ENCODE results near the gene EME1.
"Not testable (repeated sequence)": the region's sequence is repeated elsewhere in the genome, so short reads cannot be mapped to it uniquely, and the experiment has no call there.

Gene EME1

DNA sequence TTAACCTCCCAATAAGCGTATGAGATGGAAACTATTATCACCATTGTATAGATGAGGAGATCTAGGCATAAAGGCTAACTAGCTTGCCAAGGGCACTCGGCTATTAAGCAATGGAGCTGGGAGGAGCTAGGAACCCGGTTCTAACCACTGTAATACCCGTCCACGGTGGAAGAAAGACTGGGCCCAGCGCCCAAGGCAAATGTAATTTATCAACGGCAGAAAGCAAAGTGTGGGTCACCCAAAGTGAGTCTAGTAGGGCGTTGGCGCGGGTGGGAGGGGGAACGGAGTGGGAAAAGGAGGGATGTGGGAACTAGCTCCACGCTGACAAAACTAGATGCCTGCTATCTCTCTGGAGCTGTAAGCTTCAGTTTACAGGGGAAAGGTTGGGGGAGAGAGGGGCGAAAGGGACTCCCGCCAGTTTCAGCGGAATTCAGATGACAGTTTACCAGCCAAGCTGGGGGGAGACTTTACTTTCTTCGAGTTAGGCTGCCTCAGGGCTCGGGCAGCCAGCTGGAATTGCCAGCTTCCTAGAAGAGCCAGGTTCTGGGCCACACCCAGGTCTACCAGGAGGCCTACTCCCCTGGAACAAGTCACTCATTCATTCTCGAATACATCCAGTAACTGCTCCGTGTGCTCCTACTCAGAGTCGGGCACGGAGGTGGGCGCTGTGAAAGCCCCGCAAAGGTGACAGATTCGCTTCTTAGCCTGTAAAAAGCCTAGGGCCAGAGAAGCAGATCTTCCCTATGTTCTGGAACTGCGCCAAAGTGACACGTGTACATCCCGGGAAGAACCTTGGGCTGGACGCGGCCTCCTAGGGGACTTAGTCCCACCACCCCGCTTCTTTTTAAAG lies 23.5 kb downstream of the EME1 start:
- DNase-seq: peak; percentile 67 to 74

DNA sequence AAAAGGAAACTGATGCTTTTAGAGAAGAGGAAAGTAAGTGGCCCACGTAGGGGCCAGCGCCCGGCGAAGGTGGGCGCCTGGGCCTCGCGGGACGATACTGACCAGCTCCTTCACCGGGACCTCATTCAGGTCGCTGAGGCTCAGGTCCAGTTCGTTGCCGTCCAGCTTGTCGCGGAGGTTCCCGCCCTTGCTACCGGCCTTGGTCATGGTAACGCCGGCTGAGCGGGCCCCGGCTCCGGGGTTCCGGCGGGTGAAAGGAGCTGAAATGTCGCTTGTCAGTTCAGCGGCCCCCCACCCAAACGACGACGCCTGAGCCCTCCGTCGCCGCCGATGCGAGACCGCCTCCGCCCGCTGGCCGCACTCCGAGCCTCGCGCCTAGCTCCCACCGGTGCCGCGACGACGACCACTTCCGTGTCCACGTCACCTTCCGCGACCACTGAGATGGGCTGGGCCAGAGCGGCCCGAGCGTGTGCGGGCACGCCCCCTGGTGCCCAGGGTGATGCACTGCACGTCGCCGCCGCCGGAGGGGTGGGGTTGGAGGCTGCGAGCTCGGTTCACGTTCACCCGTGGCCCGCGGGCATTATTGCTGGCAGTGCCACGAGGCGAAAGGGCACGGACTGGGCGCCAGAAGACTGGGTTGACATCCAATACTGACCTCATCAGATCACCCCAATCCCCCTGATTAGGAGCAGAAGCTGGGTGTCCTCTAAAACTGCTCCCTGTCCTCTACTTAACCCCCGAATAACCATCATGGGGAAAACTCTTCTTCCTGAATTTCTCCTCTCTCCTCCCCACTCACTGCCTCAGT lies 24.3 kb downstream of the EME1 start, which contains the start of gene LRRC59:
TSS of gene LRRC59 (minus strand) at position 413 of the 808 bp plus-strand sequence. CDS start at position 207, 206 bp downstream.
- DNase-seq: peak; percentile 84

DNA sequence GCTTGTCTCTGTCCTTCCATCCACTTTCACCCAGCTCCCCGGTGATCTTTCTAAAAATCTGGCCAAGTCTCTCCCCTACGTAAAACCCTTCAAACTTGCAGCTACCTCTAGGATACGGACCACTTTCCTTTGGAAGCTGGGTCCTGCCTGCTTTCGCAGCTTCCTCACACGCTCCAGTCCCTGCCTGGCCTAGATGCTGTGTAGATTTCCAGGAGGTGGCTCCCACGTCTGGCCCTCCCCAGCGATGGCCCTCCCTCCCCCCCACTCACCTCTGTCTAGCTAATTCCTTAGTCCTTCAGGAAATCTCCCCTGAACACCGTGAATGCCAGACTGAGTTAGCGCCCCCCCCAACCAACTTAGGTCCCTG lies 24.9 kb downstream of the EME1 start:
- DNase-seq: no peak

DNA sequence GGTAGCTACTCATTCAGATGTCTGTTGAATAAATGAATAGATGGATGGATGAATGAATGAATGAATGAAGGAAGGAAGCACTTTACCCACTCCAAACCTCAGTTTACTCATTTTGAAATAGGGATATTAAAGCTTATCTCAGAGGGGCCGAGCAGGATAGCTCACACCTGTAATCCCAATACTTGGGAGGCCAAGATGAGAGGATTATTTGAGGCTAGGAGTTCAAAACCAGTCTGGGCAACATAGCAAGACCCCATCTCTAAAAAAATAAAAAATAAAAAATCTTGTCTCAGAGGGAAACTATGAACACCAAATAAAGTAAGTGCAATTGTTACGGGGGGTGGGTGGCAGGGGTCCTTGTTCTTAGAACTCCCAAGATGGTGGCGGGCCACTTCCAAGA lies 25.6 kb downstream of the EME1 start:
- DNase-seq: not testable (repeated sequence)

DNA sequence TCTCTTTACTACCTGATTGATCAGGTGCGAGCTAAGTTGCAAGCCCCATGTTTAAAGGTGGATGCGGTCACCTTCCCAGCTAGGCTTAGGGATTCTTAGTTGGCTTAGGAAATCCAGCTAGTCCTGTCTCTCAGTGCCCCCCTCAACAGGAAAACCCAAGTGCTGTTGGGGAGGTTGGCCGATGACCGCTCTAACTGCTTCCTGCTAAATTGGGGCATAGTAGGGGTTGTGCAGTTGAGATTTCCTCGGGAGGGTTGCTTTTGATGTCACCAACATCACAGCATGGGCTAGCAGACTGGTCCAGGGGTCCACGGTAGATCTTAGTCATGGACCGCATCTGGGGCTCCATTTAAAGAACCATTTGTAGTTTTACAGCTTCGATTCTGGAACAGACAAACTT lies 26.6 kb downstream of the EME1 start:
- not testable (repeated sequence) for DNase-seq

DNA sequence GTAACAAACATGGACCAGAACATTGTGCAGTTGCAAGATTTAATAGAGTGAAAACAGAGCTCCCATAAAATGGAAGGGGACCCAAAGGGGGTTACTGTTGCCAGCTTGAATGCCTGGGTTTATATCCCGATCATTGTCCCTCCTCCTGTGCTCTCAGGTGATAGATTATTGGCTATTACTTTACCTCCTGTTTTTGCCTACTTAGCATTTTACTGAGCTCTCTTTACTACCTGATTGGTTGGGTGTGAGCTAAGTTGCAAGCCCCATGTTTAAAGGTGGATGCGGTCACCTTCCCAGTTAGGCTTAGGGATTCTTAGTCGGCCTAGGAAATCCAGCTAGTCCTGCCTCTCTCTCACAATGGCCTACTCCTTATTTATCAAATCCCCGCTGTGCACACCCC lies 32.3 kb downstream of the EME1 start:
- DNase-seq: not testable (repeated sequence)

DNA sequence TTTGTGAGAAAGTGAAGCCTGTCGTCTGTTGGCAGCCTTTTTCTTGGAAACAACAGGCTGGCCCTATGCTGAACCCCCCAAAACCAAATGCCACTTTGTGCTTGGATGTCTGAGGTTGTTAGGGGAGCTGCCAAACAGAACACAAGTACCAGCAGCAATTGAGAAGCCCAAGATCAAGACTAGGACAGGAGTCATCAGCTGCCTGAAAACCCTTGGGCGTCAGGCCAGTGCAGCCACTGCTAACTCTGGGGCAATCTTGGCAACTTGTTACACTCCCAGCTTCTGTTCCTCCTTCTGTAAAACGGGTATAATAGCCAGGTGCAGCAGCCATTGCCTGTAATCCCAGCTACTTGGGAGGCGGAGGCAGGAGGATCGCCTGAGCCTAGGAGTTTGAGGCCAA lies 33.5 kb downstream of the EME1 start:
- no peak for DNase-seq

DNA sequence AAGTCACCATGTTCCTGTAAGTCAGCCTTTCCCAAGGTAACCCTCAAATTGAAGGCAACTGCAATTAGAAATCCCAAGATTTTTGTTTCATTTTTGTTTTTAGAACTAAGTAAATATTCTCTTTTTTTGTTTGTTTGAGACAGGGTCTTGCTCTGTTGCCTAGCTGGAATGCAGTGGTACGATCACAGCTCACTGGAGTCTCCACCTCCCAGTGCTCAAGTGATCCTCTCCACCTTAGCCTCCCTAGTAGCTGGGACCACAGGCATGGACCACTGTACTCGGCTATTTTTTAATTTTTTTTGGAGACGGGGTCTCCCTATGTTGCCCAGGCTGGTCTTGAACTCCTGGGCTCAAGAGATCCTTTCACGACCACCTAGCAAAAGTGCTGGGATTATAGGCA lies 34.9 kb downstream of the EME1 start:
- DNase-seq: no peak

DNA sequence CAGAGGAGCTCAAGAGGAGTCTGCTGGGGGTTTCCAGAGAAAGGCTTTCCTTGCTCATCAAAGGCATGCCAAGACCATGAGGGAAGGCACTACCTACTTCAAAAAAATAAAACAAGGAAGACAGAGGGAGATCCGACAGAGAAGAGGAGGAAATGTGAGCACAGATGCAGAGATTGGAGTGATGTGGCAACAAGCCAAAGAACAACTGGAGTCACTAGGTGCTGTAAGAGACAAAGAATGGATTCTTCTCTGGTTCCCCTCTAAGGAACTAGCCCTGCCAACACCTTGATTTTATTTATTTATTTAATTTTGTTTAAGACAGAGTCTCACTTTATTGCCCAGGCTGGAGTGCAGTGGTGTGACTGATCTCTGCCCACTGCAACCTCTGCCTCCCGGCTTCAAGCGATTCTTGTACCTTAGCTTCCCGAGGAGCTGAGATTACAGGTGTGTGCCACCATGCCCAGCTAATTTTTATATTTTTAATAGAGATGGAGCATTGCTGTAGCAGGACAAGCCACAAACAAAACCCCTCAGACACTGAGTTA lies 39.2 kb downstream of the EME1 start:
- no peak for DNase-seq

DNA sequence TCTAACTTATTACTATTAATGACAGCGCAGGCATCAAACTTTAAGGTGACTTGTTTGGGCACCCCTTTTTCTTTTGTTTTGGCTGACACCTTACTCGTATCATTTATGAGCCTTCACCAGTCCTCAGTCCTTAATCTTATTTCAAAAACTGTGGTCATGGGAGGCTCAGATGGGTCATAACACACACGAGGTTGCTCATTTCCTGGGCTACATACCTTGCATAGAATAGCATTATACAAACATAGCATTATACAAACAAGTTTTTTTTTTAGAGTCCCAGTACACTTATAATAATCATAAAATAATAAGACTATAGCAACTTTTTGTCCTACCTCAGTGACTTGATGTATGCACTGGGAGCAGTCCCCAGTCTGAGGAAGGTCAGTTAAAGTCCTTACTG lies 41.8 kb downstream of the EME1 start:
- DNase-seq: no peak

DNA sequence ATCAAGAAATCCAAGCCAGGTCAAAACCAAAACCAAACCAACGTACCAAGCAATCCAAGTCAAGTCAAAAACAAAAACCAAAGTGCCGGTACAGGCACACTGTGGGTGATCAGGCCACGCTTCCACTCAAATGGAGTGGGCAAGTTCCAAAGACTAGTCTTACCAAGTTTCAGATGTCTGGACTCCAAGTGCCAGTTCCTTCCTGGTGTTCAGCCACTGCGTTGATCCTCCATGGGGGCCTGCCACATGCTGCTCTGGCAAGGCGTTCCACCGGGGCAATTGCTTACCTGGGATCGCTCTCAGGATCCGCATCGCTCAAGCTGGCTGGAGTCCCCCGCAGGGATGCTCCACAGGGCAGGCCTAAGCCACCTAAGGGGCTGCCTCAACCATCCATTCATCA lies 46.5 kb downstream of the EME1 start:
- not testable (repeated sequence) for DNase-seq

DNA sequence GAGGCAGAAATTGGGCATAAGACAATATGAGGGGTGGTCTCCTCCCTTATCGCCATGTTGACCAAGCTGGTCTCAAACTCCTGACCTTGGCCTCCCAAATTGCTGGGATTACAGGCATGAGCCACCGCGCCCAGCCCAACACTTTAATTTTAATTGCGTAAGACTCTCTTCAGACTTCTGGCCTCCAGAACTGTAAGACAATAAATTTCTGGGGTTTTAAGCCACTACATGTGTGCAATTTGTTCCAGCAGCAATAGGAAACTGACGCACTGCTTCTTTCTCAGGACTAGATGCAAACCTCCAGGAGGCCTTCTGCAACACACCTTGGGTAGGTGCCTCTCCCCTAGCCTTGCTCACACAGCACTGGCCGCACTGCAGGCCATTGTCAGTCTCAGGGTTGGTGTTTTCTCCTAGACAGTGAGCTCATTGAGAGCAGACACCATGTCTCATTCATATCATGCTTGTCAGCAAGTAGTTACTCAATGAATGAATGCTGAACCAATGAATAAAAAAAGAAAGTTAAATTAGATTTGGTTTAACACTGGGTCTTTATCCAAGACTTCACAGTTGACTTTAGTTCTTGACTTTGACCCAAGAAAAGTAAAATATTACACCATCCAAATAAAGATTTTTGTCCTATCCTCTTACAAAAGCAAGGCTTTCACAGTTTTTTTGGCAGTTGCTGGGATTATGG lies 47.5 kb downstream of the EME1 start:
- no peak for DNase-seq

DNA sequence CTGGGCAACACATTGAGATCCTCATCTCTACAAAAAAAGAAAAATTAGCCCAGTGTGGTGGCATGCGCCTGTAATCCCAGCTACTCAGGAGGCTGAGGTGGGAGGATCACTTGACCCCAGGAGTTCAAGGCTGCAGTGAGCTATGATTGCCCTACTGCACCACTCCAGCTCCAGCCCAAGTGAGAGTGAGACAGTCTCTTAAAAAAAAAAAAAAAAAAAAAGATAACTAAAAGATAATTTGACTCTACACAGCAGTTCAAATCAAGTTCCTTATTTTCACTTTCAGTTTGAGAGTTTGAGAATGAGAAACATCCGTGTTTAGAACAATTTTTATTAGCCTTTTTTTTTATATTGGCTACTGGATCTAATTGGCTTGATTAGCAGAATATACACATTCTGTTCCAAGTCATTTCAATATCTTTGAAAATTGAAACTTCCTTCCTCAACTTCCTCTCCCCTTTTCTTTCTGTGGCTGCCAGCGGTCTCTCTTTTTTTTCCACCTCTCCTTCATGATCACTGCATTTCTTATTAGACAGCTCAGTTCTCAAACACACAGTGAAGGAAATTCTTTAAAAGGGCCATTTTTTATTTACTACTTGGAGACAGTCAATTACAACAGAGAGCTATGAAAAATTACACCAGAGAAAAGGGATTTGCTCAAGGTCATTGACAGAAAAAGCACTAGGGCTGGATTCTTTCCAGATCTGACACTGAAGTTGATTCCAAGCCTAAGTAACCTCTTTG lies 48.5 kb downstream of the EME1 start:
- peak; percentile 63 to 69 for DNase-seq

DNA sequence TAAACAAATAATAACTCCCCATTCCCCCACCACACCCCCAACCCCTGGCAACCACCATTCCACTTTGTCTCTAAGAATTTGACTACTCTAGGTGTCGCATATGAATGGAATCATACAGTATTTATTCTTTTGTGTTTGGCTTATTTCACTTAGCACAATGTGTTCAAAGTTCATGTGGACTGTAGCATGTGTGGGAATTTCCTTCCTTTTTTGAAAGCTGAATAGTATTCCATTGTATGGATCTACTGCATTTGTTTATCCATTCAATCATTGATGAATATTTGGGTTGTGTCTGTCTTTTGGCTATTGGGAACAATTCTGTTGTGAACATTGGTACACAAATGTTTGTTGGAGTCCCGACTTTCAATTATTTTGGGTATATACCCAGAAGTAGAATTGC lies 49.7 kb downstream of the EME1 start:
- no peak for DNase-seq

DNA sequence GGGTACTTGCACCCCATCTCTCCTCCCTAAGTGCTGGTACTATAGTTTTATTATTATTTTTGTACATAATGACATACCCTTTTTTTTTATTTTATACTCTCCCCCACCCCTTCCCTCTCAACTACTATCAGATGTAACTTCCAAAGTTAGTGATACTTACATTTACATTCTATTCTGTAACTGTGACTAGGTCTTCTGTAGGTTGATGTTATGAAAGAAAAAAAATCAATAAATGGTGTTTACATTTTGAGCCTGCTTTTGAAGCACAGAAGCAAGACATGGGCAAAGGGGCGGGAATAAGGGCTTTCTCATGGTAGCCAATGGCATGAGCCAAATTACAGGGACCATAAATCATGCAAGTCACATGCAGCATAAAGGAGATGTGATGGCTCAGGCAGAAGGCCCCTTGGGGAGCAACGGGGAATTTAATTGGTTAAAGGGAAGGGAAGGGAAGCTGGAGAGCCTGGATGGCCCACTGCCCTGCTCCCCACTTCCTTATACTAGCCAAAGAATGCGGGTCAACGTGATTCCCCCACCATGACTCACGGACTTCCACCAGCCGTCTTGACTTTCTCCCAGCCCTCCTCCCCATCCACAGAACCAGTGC lies 50.6 kb downstream of the EME1 start:
- no peak for DNase-seq

DNA sequence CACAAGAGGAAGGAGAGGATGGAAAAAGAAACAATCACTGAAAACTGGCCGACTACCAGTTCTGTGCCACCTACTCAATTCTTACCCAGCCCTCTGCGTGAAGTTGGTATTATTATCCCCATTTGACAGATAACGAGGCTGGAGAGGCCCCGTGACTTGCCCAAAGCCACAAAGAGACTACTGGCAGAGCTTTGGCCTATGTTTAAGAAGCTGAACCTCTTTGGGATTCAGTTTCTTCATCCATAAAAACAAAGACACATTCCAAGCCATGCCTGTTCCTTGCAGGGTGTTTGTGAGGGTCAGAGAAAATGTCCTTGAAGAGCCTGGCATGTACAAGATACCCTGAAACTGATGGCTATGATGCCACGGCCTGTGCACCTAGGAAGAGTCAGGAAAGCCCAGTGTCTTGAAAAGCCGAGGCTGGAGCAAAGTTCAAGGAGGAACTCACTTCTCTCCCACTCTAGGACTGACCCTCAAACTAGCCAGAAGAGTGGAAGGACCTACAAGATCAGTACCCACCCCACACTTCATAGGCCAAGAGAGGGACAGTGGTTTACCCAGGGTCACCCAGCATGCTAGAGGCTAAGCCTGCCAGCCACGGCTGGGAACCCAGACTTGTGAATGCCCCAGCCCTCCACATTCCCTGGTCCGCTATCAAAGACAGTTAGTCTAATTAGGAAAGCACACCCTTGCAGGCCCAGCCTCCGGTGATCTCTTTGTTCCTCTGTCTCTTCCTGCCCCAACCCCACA lies 51.4 kb downstream of the EME1 start:
- no peak for DNase-seq

DNA sequence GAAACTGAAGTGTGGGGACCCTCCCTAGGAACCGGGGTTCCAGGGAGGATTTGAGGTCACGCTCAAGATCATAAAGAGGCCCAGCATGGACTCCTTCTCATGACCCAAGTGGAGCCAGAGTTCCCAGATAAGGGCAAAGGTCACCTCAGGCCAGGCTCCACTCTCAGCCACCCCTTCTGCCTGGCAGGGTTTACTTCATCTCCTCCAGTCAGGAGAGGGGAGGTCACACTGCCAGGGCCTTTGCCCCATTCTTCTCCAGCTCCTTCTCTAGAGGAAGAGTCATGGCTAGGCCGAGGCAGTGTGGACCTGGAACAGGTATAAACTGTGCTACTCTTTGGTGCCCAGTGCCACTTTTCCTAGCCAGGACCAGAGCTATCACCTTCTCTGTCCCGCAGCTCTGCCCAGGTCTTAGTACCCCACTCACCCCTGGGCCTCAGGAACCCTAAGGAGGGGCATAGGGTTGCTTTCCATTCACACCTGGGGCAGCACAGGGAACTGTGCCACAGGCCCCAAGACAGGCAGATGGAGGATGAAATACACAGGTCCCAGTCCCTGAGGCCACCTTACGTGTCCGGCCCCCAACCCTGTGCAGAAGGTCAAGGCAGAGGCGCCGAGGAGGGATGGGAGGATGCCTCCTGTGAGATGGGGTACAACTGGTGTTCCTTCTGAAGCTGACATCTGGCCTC lies 52.1 kb downstream of the EME1 start:
- DNase-seq: no peak

DNA sequence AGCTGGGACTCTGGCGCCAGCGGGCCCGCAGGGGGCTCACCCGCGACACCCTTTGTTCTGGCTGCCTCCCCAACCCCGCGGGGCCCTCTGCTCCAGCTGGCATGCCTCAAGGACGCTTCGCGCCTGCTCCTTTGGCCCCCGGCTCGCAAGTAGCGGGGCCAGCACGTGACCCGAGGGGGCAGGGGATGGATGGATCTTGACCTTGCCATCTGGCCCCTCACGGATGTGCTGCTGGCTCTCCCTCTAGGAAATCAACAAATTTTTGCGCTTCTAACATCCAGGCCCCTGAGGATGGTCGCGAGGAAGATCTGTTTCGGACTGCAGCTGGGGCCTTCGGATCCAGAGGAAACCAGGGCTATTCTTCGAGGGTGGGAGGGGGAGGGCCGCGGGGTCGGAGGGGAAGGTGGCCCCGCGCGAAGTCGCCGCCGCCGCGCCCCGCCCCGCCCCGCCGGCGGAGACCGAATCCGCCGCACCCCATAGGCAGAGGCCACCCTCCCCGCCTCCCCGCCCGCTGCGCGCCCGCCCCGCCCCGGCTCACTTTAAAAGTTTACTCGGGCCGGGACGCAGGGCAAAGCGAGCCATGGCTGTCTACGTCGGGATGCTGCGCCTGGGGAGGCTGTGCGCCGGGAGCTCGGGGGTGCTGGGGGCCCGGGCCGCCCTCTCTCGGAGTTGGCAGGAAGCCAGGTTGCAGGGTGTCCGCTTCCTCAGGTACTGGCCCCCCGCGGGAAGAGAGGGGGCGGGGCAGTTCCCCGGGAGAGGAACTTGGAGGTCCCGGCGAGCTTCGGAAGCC lies 52.8 kb downstream of the EME1 start, which contains the start of gene ACSF2:
TSS of gene ACSF2 (plus strand) at position 537 of the 790 bp plus-strand sequence. CDS start at position 581, 44 bp downstream.
- DNase-seq: peak; percentile 43 to 61

DNA sequence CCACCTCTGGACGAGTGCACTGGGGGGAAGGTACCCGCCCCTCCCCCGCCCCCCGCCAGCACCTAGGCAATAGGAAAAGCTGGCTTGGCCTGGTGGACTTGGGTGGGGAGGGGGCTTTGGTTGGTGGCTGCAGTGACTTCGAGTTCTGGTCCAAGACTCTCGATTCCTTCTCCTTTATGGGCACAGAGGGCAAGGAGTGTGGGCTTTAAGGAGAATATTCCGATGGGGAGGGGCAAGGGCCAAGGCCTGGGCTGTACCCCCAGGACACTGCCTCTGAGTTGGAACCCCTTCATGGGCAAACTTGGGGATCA lies 53.4 kb downstream of the EME1 start:
- no peak for DNase-seq
